ENCODE data around the gene RFTN1.

RFTN1 gene

GRCh38 chr3:16425398-16426028 is 88.0 kb downstream of the RFTN1 start:
- no peak for DNase-seq
- in situ Hi-C loops (cut with MboI; ENCODE audit: low pct_unique_long_range_greater_than_20kb, low sequenced_read_pairs) = no loop called here

GRCh38 chr3:16423947-16424673 is 89.4 kb downstream of the RFTN1 start:
- in situ Hi-C loops (cut with MboI; ENCODE audit: low pct_unique_long_range_greater_than_20kb, low sequenced_read_pairs) = no loop called here
- DNase-seq = no peak

- in situ Hi-C loops (cut with MboI; ENCODE audit: low pct_unique_long_range_greater_than_20kb, low sequenced_read_pairs) = no loop called here
These were observed 90.2 kb downstream of the RFTN1 start for GRCh38 chr3:16423298-16423697.

GRCh38 chr3:16419640-16420241 is 93.8 kb downstream of the RFTN1 start:
- DNase-seq = peak; percentile 7
- in situ Hi-C loops (cut with MboI; ENCODE audit: low pct_unique_long_range_greater_than_20kb, low sequenced_read_pairs) = no loop called here

More at GRCh38 chr3:16423298-16423697, 90.2 kb downstream of the RFTN1 start:
- no peak for DNase-seq

GRCh38 chr3:16417945-16418739 is 95.4 kb downstream of the RFTN1 start:
- in situ Hi-C loops (cut with MboI; ENCODE audit: low pct_unique_long_range_greater_than_20kb, low sequenced_read_pairs) = no loop called here
- no peak for DNase-seq

GRCh38 chr3:16415911-16416476 is 97.5 kb downstream of the RFTN1 start:
- DNase-seq = no peak
- in situ Hi-C loops (cut with MboI; ENCODE audit: low pct_unique_long_range_greater_than_20kb, low sequenced_read_pairs) = no loop called here

GRCh38 chr3:16413321-16413720 is 100.2 kb downstream of the RFTN1 start:
- in situ Hi-C loops (cut with MboI; ENCODE audit: low pct_unique_long_range_greater_than_20kb, low sequenced_read_pairs) = no loop called here
- DNase-seq = no peak

GRCh38 chr3:16412192-16412800 is 101.2 kb downstream of the RFTN1 start:
- no peak for DNase-seq
- in situ Hi-C loops (cut with MboI; ENCODE audit: low pct_unique_long_range_greater_than_20kb, low sequenced_read_pairs) = no loop called here

GRCh38 chr3:16411441-16411840 is 102.1 kb downstream of the RFTN1 start:
- in situ Hi-C loops (cut with MboI; ENCODE audit: low pct_unique_long_range_greater_than_20kb, low sequenced_read_pairs) = no loop called here
- no peak for DNase-seq

- in situ Hi-C loops (cut with MboI; ENCODE audit: low pct_unique_long_range_greater_than_20kb, low sequenced_read_pairs) = no loop called here
- DNase-seq = no peak
These were observed 102.8 kb downstream of the RFTN1 start for GRCh38 chr3:16410659-16411058.

GRCh38 chr3:16409032-16409431 is 104.5 kb downstream of the RFTN1 start:
- no peak for DNase-seq
- in situ Hi-C loops (cut with MboI; ENCODE audit: low pct_unique_long_range_greater_than_20kb, low sequenced_read_pairs) = no loop called here

- no peak for DNase-seq
- in situ Hi-C loops (cut with MboI; ENCODE audit: low pct_unique_long_range_greater_than_20kb, low sequenced_read_pairs) = no loop called here
These were observed 106.1 kb downstream of the RFTN1 start for GRCh38 chr3:16407366-16407765.

GRCh38 chr3:16406579-16406978 is 106.9 kb downstream of the RFTN1 start:
- in situ Hi-C loops (cut with MboI; ENCODE audit: low pct_unique_long_range_greater_than_20kb, low sequenced_read_pairs) = no loop called here
- no peak for DNase-seq

- no peak for DNase-seq
- in situ Hi-C loops (cut with MboI; ENCODE audit: low pct_unique_long_range_greater_than_20kb, low sequenced_read_pairs) = no loop called here
These were observed 107.3 kb downstream of the RFTN1 start for GRCh38 chr3:16406166-16406565.

GRCh38 chr3:16404349-16404895 is 109.1 kb downstream of the RFTN1 start:
- in situ Hi-C loops (cut with MboI; ENCODE audit: low pct_unique_long_range_greater_than_20kb, low sequenced_read_pairs) = no loop called here

GRCh38 chr3:16402451-16402850 is 111.0 kb downstream of the RFTN1 start:
- in situ Hi-C loops (cut with MboI; ENCODE audit: low pct_unique_long_range_greater_than_20kb, low sequenced_read_pairs) = no loop called here
- no peak for DNase-seq

More at GRCh38 chr3:16404349-16404895, 109.1 kb downstream of the RFTN1 start:
- peak; percentile 44 for DNase-seq

GRCh38 chr3:16401273-16401672 is 112.2 kb downstream of the RFTN1 start:
- in situ Hi-C loops (cut with MboI; ENCODE audit: low pct_unique_long_range_greater_than_20kb, low sequenced_read_pairs) = no loop called here
- DNase-seq = no peak

GRCh38 chr3:16400106-16400931 is 113.2 kb downstream of the RFTN1 start:
- DNase-seq = no peak

More at GRCh38 chr3:16400106-16400931, 113.2 kb downstream of the RFTN1 start:
- in situ Hi-C loops (cut with MboI; ENCODE audit: low pct_unique_long_range_greater_than_20kb, low sequenced_read_pairs) = no loop called here
